Femur (tissue), 1 donor: ENCODE measurements around the gene COL23A1.

Source experiments
- DNase-seq: peaks from one replicate; pipeline ENCODE4 v3.0.0-alpha.2; 2017

COL23A1 gene

DNA sequence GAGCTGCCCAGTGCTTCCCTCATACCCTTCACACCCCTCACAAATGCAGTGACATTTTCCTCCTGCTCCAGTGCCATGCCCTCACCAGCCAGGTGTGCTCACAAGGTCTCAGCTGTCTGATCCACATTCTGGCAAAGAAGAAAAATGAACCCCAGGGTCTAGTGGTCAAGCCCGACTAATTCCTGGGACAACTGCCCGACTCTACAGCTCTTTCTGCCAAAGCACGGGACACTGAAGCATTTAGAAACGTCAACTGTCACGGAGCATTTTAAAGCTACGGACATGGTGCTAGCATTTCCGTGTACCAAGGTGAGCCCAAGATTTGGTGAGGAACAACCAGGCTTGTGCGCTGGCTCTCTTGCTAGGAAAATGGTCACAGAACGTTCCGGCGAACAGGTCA lies 300.8 kb downstream of the COL23A1 start:
- DNase-seq = no peak

DNA sequence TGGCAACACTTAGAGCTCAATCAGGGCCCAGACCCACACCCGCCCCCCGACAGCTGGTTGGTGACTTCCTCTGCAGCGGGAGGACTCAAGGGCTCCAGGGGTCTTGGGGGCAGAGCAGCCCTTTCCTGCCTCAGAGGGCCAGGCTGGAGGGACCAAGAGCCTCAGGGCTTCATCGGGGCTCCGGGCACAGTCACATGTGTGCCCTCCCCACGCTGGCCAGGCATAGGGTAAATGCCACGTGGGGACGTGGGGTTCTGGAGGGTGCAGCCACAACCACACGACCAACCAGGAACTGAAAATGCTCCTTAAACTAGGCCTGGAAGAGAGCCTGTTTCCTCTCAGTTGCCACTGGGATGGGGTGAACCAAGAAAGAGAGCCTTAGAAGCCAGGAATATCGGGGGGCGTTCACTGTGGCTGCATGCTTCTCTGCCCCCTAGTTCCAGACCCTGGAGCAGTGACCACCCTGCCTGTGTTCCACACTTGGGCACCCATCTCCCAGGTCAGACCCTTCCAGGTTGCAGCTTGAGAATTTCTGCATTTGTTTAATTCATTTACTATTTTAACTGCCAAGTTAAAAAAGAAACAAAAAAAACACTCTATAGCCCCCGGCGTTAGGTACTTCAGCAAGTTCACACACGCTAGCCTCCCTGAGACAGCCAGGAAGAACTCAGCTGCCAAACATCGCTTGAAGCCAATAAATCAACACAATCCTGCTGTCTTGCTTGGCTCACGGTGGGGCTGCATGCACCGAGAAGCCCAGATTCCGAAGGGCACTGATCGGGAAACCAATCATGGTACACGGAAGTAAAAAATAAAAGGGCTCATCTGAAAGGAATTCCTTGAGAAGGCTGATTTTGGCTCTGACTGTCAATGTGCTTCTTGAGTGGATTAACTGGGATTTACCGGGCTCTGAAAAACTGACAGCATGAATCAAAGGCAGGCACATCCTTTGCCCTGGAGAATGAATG lies 301.5 kb downstream of the COL23A1 start:
- DNase-seq = no peak

DNA sequence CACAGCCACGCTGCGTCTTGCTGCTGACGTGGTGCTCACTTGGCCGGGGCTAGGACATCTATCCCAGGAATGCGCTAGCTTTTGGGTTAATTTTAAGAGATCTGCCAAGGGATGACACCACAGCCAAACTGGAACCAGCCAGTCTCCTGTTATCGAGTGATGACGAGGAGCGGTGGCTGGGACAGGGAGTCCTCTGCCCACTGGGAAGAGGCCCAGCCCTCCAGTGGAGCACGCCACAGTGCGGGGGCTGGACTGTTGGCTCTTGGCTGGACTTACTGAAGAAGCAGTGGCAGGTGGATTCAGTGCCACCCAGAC lies 302.4 kb downstream of the COL23A1 start:
- DNase-seq = no peak

DNA sequence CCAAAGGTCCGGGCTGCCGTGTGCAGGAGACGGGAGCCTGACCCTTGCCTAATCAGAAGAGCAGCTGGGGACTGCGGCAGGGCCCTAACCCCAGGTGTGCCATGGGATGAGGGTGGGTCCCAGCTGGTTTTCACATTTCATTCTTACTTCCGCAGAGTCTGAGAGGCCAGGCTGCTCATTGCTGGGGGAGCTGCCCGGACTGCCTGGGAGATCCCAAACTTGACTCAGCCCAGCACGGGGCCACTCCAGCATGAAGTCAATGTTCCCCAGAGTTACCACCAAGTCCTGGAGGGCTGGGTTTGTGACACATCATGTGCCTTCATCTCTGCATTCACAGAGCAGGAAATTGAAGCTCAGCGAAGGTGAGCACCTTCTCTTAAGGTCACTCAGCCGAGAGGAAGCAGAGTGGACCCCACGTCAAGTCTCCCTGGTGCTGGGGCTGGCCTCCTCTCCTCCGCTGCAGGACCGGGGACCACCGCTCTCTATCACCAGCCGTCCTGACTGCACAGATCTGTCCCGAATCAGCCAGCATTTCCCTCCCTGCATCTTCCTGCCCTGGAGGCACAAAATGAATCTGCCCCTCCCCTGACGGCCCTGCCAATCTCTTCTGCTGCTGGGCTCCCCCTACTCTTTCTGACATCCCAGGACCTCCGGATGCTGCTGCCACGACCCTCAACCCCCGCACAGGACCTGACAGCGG lies 303.0 kb downstream of the COL23A1 start:
- DNase-seq = no peak

DNA sequence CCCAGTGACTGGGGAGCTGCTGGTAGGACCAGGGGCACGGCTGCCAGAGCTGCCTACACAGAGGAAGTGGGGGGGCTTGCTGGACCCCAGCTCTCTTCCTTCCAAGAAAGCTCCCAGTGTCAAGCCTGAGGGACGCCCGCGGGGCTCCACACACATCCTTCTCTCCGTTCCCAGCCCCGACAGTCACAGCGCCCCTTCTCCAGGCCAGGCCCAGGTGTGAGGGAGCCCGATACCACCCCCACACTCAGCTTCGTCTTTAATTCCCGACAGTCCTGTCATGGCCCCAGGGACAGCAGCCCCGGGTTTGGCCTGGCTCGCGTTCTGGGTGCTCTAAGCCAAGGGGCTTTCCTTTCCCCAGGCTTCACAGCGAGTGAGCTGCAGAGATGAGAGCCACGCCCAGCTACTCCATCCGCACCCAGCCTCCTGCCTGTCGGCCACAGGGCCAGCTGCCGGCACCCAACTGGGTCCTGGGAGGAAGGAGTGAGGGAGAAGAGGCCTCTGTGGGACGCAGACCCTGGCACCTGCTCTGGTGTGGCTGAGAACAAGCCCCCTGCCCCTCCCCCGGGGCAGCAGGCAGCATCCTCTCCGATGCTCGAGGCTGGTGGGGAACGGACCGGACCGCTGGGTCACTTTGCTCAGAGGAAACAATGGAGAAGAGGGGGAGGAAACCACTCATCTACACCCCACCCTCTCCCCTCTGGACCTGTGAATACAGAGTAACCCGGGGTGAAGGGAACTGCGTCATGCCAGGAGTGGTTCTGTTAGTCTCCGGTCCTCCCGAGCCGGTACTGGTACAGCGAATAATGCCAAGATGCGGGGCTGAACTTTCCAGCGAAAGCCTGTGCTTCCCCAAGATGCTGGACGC lies 303.7 kb downstream of the COL23A1 start:
- no peak for DNase-seq

DNA sequence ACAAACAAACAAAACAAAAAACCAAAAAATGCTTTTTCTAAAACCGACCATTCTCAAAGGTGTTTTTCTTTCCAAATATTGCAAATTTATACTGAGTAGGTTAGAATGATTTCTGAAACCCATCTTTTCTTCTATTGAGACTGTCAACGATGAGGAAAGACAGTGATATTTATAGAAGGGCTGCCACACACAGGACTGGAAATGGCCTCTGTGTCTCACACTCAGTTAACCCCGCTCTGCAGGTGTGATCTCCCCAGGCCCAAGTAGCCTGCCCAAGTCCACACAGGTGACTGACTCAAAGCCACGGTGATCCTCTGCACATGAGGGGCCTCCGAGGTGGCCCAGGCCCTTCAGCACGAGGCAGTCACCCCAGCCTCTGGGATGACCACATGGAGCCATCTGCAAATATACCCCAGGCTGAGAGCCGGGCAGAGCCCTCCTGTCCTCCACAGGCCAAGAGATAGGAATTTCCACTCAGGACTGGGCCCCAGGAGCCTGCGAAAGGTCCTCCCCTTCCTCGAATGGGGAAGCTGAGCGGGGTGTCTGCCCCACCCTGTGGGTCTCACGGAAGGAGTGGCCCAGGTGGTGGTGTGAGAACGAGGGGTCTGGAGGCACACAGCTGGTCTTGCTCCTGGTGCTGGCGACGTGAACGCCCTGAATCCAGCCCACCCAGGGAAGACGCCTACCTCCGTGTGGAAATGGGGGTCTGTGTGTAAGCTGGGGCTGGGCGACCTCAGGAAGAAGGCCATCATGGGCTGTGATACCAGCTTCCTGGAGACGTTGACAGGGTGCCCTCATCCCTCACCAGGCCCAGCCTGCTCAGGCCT lies 304.6 kb downstream of the COL23A1 start:
- DNase-seq = no peak

DNA sequence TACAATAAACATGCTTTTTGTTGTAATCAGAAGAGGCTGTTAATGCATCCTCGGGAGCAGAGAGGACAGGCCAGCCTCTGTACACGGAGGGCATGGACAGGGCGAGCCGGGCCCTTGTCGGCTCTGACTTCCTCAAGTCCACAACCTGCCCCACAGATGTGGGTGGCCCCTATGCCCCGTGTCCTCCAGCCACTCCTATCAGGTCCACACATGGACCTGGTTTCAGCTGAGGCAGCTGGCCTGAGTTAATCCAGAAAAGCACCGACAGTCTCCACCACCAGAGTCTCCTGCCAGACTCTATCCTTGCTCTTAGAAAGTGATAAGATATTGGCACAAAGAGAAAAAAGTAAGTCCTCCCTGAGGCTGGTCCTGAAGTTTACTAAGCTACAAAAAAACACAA lies 305.2 kb downstream of the COL23A1 start:
- no peak for DNase-seq

DNA sequence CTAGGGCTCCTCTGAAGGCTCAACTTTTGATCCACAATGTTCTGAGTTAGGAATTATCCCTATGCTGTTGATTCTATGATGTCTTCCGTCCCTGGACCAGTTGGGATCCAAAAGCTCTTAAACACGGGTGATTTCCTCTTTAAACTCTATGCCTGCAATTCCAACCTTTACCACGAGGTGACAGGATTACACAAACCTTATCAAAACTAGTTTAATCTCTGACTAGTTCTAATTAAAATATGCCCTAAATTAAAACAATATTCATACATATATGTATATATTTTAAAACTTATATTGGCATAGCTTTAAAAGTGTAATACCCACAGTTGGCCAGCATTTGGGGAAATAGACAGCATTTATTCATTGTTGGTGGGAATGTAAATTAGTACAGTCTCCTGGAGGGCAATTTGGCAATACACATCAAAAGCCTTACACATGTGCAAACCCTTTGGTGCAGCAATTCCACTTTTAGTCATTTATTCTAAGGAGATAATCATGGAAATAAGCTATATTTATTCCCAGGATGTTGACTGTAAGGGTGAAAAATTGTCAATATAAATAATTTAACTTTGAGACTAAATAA lies 306.0 kb downstream of the COL23A1 start:
- no peak for DNase-seq

DNA sequence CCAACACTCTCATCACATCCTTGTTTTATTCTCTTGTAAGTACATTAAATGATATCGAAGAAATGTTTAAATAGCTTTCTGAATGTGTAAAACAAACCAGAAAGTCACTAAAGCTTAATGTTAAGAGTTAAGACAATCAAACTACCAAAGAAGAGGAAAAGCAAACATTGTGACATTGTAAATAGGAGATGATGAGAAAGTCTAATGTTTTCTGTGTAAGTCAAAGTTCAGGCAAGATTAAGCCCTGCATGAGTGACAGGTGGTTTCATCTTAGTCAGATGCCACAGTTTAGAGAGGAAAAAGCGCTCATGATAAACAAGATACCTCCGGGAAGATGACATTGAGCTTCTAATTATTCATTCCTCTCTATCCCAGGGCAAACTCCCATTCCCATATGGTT lies 306.7 kb downstream of the COL23A1 start:
- DNase-seq = no peak

DNA sequence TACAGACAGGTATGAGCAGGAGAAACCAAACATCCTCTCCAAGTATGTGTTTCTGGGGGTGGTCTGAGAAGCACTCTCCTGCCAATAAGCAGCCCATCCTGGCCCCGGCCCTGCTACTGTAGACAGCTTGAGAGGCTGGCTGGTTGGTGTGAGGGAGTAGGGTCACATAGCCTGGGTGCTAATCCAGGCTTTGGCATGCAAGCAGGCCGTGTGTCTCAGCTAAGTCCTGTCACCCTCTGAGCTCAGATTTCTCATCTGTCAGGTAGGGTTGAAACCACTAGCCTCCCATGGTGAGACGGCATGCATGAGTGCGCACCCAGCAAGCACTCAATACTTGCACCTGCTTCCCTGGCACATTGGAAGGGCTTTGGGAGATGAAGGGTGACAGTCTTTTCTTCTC lies 307.8 kb downstream of the COL23A1 start:
- peak; percentile 20 for DNase-seq

DNA sequence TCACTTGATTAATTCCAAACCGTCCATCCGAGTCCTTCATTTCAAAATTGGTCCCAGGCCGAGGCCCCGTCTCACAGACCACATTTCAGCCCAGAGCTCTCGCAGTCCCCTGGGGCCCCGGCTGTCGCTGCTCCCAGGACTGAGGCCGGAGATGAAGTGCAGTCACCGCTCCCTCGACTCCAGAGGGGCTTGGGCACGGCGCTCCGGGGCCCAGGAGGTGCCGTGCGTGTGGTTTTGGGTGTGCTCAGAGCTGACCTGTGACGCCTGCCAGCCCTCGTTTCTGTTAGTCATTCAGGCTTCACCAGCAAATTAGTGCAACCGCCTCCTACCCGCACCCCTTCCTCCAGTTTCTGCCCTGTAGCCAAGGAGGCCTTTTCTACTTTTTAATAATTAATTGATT lies 308.9 kb downstream of the COL23A1 start:
- DNase-seq = peak; percentile 15

DNA sequence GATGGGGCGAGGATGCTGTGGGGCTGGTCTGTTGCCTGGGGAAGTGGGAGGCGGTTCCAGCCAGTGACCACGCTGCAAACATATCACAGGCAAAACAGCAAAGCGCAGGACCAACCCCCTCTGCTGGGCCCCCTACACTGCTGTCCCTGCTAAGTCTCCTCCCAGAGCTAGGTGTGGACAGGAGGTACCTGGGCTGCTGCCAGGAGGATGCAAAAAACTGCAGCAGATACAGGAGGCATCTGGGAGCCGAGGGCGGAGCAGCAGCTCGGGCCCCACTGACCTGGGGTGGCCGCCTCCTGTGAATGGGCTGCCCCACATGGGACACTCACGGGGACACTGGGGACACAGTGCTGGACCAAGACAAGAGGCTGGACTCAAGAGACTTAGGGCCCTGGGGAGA lies 309.6 kb downstream of the COL23A1 start:
- peak; percentile 17 for DNase-seq

DNA sequence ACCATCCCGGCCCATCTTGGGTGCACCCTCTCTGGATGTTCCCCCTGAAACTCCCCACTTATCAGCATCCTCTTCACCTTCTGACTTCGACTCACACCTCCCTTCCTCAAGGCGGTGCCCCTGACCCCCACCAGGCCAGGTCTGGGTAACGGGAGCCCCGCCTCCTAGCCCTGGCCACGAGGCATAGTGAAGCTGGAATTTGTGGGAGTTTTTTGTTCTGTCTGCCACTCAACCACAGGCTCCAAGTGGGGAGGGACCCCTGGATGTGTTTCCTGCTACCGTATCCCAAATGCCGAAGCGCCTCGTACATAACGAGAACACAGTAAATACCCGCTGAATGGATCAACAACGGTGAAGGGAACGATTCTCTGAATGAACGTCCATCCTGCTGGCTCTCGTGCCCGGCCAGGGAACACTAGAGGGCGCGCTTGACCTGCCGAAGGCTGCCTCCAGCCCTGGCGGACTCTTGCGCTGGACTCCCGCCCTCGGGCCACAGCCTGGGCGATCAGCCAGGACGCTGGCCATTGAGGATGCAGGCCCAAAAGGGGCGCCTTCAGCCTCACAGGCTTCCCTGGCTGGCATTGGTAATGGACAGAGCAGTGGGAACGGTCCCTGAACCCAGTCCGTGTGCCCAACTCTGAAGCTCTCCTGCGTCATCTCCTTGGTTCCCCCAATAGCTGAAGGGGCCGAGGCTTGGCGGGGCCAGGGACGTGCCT lies 310.3 kb downstream of the COL23A1 start:
- DNase-seq = peak; percentile 90

DNA sequence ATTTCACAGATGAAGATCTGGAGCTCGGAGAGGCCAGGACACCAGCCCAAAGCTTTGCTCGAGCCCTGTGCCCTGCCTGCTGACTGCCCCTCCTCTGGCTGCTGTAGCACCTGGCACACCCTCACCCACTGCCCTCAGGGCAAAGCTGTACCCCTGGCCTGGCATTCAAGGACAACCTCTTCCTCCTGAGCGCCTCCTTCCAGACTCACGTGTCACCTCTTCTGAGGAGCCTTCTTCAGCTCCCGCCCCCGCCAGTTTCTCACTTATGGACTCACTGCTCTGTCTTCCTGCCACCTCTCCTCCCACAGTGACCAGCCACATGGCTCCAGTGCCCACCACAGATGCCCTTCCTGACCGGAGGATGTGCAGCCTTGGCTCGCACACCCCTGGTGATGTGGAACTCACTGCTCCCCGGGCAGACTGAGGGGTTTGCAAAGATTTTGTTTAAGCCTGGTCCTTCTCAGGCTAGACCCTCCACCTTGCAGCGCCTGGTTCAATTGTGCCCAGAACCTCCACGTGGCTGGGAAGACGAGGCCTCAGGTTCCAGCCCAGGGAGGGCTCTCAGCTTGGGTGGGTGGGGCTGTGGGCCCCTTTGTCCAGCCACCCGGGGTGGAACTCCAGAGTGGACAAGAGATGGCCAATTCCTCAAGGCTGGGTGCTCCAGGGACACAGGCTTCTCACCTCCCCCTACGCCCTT lies 311.0 kb downstream of the COL23A1 start:
- peak; percentile 17 for DNase-seq

DNA sequence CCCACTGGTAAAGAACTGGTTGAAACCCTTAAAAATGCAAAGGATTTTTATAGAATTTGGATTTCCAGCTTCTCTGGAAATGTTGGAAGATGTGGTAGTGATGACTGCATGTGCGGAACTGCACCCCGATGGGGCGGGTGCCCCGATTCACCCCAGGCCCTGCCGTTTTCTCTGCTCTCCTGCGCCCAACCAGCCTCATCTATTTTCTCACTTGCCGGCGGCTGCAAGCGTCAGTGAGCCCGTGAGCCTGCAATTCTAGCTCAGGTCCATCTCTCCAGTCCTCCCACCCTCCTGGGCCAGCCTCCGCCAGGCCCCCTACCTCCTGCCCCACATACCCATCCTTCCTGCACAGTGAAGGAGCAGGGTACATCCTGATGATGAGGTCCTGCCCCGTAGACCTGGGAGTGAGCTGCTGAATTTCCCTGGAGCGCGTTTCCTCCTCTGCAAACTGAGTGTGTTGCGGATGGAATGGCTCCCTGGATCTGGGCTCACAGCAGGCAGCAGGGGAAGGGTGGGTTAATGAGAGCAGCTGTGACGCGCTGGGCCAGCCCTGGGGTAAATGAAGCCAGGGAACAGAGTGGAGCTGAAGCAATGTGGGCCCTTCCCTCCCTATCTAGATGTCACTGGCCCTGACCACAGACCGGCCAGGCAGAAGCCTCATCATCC lies 311.7 kb downstream of the COL23A1 start:
- peak; percentile 15 for DNase-seq

DNA sequence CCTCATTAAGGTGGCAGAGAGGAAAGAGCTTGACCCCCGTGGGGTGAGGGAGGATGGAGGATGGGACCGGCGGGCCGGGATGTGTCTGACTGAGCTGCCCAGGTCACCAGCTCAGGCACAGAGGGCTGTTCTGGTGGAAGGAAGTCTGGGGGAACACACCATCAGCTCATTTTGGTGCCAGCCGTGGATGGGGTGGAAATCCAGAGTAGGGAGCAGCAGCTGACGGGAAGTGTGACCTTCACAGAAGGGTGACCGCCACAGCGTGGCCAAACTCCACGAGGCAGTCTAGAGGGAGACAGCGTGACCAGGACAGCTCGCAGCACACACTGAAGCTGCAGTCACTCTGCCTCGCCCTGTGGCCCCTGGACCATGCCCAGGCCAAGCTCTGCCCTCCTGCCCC lies 312.3 kb downstream of the COL23A1 start:
- DNase-seq = peak; percentile 11

DNA sequence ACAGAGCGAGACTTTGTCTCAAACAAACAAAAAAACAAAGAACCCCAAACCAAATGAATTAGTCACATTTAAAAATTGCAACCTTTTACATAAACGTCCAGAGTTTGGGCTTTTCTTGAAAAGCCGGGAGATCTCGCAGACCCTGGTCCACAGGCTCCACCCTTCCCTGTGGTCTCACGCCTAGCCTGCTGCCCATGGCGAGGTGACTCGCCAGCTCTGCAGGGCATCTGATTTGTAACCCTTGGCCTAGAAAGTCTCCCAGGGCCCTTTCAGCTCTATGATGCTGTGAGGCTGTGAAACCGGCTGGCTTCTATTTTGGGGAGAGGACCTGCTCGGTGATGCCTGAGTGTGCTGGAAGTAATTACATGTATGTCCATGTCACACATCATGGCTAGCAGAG lies 312.8 kb downstream of the COL23A1 start:
- peak; percentile 16 for DNase-seq

DNA sequence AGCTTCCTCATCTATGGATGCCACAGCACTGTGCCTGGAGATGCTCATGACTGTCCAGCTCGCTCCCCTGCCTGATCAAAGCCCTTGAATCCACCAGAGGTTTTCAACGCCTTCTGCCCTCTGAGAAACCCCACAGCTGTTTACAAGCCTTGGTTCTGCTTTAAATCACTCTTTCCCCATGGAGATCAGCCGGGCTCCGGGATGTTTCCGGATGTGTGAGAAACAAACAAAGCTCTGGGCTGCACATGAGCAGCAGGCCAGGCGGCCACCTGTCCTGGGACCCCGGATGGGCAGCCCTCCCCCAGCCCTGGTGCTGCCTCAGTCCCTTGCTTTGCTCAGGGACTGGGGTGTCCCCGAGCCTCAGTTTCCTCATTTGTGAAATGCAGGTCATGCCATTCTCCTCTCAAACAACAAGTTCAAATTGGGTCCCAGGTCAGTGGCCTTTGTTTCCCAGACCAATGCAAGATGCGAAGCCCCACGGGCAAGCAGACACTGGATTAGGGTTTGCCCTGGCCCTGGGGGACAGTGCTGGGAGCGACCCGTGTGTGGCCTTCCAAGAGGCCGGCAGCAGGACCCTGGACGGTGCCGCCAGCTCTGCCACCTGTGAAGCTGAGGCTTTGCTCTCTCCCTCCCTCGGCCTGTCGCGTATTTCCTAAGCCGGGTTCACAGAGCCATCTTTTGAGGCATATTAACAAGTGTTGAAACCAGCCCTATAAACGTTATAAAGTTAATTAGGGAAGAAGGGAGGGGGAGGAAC lies 315.2 kb downstream of the COL23A1 start:
- peak; percentile 18 for DNase-seq
